Esophagus muscularis mucosa (tissue), 3 donors: Measurements from ENCODE around the gene TIMM50.

Source experiments
- POLR2A ChIP-seq: fragments of 450-650 bp; IDR thresholded peaks from one replicate; pipeline ENCODE4 v1.6.1; 2017; ENCODE audit warnings: antibody characterized with exemption, moderate library complexity, mild to moderate bottlenecking, low read depth
- POLR2AphosphoS5 ChIP-seq, 2 donors: sonication (generic); formaldehyde crosslinking; IDR thresholded peaks; one replicate each; pipeline ENCODE4 v1.6.1; 2017; ENCODE audit warnings: antibody characterized with exemption in 2 of 2
- TF ChIP-seq, protein P1 (sequence below), 3 experiments: fragments of 200-600 bp in 2 of 3; fragments of 450-650 bp in 1 of 3; sonication (generic) in 2 of 3; IDR thresholded peaks; one replicate each; pipeline ENCODE4 v1.5.1; 2017 to 2019; ENCODE audit warnings: antibody characterized with exemption in 3 of 3, mild to moderate bottlenecking in 2 of 3, moderate library complexity in 1 of 3

- TF ChIP-seq POLR2AphosphoS5 (IDR thresholded peaks at IDR 0.05) (peak; percentile 98 to 99), POLR2A (peak; percentile 73)
- TF ChIP-seq, protein P1, sequence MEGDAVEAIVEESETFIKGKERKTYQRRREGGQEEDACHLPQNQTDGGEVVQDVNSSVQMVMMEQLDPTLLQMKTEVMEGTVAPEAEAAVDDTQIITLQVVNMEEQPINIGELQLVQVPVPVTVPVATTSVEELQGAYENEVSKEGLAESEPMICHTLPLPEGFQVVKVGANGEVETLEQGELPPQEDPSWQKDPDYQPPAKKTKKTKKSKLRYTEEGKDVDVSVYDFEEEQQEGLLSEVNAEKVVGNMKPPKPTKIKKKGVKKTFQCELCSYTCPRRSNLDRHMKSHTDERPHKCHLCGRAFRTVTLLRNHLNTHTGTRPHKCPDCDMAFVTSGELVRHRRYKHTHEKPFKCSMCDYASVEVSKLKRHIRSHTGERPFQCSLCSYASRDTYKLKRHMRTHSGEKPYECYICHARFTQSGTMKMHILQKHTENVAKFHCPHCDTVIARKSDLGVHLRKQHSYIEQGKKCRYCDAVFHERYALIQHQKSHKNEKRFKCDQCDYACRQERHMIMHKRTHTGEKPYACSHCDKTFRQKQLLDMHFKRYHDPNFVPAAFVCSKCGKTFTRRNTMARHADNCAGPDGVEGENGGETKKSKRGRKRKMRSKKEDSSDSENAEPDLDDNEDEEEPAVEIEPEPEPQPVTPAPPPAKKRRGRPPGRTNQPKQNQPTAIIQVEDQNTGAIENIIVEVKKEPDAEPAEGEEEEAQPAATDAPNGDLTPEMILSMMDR (IDR thresholded peaks at IDR 0.05), result peak; percentile 88 to 96 (median 89)
Measured at GRCh38 chr19:39539518-39540332, 59.1 kb downstream of the TIMM50 start, which contains the start of gene EID2.
